ENCODE data around the gene SF3B3.
A peak's percentile ranks its signal among the peaks of the same experiment; 100 is the strongest.

SF3B3 gene

GRCh38 chr16:70523743-70524398 is at the start of gene SF3B3:
TSS of gene SF3B3 (plus strand) at chr16:70523816. CDS start at chr16:70526657, 2,841 bp downstream.
- peak; percentile 58 for DNase-seq (ENCODE audit: low read depth)

- DNase-seq (ENCODE audit: low read depth) = no peak
Observed at GRCh38 chr16:70474320-70475053, 49.1 kb upstream of the SF3B3 start.

GRCh38 chr16:70475054-70475871 is 48.4 kb upstream of the SF3B3 start:
- DNase-seq (ENCODE audit: low read depth) = no peak

GRCh38 chr16:70476272-70477020 is 47.2 kb upstream of the SF3B3 start:
- DNase-seq (ENCODE audit: low read depth) = no peak

GRCh38 chr16:70478169-70478568 is 45.4 kb upstream of the SF3B3 start:
- DNase-seq (ENCODE audit: low read depth) = no peak

DNA sequence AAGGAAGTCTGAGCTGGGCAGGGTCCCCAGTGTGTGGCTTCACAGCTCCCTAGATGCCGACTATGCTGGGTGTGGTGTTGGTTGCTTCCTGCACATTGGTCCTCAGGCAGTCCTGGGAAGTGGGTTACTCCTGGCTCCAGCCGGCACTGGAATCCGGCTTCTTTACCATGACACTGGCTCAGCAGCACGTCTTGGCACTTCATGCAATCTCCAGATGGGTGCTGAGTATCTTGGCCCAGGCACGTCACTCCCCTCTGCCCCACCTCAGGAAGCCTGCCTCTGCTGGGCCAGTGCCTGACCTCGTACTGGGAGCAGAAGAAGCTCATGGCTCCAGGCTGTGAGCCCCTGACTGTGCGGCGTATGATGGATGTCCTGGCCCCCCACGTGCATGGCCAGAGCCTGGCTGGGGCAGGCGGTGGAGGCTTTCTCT is 44.7 kb upstream of the SF3B3 start:
- no peak for DNase-seq (ENCODE audit: low read depth)

DNA sequence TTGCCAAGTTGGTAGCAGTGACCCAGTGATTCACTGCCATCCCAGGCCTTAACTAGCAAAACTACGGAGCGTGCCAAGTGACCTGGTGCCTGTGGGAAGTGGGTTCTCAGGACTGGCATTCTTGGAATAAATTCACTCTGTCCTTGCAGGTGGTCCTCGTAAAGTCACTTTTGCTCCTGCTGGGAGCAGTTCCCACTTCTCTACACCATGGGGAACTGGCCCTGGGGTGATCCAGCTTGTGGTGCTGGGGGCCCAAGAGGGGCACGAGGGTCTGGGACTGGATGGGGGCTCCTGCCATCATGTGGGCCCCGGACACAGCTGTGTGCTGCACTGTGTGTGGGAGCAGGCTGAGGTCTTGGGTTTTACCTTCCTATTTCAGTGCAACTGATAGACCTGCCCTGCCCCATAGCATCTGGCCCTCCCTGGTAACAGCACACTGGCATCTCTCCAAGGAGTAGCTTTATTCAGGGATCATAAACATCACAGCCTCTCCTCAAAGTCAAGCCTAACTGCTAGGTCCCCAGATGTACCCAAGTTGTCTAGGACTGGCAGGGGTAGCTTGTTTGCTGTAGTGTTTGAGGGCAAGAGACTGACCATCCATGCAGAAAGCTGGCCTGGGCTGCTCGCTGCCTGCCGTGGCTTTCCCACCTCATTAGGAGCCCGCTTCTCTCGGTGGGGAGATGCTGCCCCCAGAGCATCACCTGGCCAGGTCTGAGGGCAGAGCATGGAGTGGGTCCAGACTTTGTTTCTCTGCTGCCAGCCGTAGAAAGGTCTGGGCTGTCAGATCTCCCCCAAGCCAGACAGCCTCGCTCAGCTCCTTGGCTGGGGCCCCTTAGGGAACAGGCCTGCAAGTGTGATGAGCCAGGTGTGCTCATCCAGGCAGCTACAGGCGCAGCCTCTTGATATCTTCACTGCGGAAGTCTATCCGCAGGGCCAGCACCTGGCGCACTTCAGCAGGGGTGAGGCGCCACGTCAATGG is 43.2 kb upstream of the SF3B3 start:
- no peak for DNase-seq (ENCODE audit: low read depth)

DNA sequence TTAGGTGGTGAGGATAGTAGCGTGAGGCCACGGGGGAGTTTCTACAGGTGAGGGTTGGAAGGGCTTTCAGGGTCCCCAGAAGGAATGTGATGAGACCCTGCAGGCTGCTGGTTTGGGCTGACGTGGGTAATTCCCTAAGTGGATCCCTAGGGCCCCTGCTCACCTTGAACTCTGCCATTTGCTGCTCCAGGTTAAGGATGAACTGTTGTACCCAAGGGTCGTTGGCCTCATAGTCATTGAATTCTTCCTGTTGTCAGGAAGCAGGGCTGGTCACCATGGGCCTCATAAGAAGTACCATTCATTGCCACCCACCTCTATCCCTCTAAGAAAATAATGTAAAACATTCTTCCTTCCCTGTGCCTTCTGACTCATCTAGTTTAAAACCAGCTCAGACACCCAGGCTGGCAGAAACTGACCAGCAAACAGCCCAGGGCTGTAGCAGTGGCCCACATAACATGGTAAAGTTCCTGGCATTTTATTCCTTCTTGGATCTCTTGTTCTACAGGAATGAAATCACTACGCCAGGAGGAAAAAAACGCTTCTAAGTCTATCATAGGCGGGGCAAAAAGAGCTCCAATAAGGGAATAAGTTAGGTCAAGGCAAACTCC is 41.6 kb upstream of the SF3B3 start:
- DNase-seq (ENCODE audit: low read depth) = no peak

DNA sequence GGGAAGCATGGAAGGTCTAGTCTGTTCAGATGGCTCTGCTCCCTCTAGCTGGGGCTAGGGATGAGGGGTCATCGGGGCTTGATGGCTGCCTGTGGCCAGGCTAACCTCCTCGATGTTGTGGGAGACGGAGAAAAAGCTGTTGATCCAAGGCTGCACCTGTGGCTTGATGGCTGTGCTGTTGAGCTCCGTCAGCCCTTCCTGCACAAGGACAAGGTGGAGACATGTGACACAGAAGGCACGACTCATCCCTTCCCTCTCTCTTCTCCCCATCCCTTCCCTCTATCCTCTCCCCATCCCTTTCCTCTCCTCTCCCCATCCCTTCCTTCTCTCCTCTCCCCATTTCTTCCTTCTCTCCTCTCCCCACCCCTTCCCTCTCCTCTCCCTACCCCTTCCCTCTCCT is 41.0 kb upstream of the SF3B3 start:
- no peak for DNase-seq (ENCODE audit: low read depth)

GRCh38 chr16:70483426-70483825 is 40.2 kb upstream of the SF3B3 start:
- no peak for DNase-seq (ENCODE audit: low read depth)

- no peak for DNase-seq (ENCODE audit: low read depth)
Observed at GRCh38 chr16:70484867-70485266, 38.7 kb upstream of the SF3B3 start.

- DNase-seq (ENCODE audit: low read depth) = no peak
Observed at GRCh38 chr16:70490261-70490660, 33.4 kb upstream of the SF3B3 start.

- no peak for DNase-seq (ENCODE audit: low read depth)
Observed at GRCh38 chr16:70493802-70494201, 29.8 kb upstream of the SF3B3 start.

DNA sequence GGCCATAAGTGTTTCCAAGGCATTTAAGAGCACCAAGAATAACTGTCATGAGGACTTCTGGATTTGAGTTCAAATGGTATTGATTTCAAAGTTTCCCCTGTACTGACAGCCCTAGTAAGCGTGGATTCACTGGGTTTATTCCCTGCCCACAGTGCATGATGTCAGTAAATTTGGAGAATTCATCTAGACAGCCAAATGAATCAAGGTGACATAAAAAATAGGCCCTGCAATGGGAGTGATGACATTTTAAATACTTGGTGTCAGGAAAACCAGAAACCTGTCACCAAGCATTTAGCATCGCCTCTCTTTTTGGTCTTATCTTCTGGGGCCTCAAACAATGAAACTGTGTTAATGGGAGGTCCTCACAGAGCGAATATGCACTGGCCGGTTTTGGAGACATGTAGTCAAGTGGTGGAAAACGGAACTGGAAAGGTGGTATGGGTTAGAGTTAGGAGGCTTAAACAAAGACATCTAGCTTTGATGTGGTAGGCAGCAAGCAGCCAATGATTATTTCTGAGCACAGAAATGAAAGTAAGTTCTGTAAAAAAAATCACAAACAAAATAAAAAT is 29.3 kb upstream of the SF3B3 start:
- DNase-seq (ENCODE audit: low read depth) = no peak

DNA sequence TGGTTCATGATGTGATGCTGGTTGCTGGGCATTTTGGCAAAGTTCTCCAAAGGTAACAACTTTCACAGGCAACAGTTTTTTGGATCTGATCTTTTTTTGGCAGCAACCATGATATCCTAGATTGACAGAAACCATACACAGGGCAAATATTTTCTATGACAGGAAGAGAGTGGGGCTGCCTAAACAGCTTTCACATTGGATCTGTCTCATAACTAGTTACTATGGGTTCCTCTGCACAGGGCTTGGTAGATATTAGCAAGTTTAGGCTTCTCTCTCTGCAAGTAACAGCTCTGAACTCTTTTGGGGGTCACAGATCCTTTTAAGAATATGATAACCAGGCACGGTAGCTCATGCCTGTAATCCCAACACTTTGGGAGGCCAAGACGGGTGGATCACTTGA is 28.8 kb upstream of the SF3B3 start:
- DNase-seq (ENCODE audit: low read depth) = no peak

GRCh38 chr16:70495425-70496182 is 28.0 kb upstream of the SF3B3 start:
- DNase-seq (ENCODE audit: low read depth) = no peak

DNA sequence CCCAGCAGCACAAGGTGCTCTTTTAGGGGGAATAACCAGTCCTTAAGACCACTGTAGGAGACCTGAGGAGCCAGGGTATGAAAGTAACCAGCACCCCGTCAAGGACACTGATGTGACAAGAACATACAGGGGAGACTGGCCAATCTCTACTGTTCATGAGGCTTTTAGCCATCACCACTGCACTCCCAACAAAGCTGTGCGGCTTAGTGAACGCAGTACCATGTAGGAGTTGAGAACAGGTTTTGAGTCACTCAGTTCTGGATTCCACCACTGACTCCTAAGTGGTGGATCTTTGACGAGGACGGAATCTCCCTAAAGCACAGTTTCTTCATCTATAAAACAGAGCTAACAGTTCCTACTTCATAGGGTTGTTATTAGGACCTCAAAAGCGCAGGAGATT is 27.1 kb upstream of the SF3B3 start:
- DNase-seq (ENCODE audit: low read depth) = no peak

DNA sequence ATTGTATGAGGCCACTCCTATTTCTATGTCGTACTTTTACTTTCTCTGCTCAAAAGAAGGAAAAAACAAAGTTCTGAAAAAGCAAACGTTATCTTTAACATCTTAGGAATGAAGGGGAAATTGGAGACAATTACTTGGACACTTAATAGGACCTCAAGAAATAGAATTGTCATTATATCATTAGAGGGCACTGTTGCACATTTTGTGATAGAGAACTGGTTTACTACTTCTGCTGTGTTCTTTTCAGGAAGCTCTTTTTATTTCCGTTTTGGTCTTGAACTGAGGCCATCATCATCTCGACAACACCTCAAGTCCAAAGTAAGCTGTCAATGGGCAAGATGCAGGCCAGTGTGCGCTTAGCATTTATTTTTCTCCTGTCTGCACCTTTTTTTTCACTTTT is 14.9 kb upstream of the SF3B3 start:
- DNase-seq (ENCODE audit: low read depth) = no peak

DNA sequence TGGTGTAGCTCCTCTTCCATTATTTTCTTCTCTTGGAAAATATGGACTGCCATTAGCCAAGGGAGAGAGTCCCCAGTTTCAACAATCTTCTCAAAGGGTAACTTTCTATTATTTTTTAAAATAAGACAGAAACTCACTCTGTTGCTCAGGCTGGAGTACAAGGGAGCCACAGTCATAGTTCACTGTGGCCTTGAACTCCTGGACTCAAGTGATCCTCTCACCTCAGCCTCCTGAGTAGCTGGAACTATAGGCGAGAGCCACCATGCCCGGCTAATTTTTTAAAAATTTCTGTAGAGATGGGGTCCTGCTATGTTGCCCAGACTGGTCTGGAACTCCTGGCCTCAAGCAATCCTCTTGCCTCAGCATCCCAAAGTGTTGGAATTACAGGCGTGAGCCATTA is 13.4 kb upstream of the SF3B3 start:
- DNase-seq (ENCODE audit: low read depth) = no peak

Measured in activated T-helper 9 cell treated with anti-CD3 and anti-CD28 coated beads, Interleukin-2, amount 50 U/mL, for 16 hours (primary cell).